SU-DHL-6 (cell line): Measurements from ENCODE around the gene DOCK6.

Experiments used
- H2AFZ ChIP-seq: fragments of 200-600 bp; sonication (generic); 2 replicates; pipeline ENCODE4 v1.6.1; 2014; ENCODE audit warnings: low read depth, mild to moderate bottlenecking, moderate library complexity, mixed read lengths, antibody characterized with exemption, low read length; ENCODE audit not compliant: severe bottlenecking
- H3F3A ChIP-seq: fragments of 200-600 bp; shearing (Covaris generic); 2 replicates; pipeline ENCODE4 v1.6.0; 2016; ENCODE audit warnings: antibody characterized with exemption, mild to moderate bottlenecking; ENCODE audit not compliant: insufficient read depth
- H3K27ac ChIP-seq: fragments of 200-600 bp; sonication (generic); 2 replicates; pipeline ENCODE4 v1.5.1; 2016; ENCODE audit warnings: low read depth, mild to moderate bottlenecking, low read length, moderate library complexity, mixed read lengths
- H3K27me3 ChIP-seq: fragments of 200-600 bp; sonication (generic), shearing (Covaris generic); 2 replicates; pipeline ENCODE4 v1.6.0; 2014; ENCODE audit warnings: mild to moderate bottlenecking, low read length
- H3K36me3 ChIP-seq: fragments of 200-600 bp; sonication (generic); 2 replicates; pipeline ENCODE4 v1.6.1; 2014; ENCODE audit warnings: mild to moderate bottlenecking, low read length, mixed read lengths
- H3K4me2 ChIP-seq: fragments of 300-600, 200-600 bp; shearing (Covaris generic), sonication (generic); 2 replicates; pipeline ENCODE4 v1.6.0; 2014; ENCODE audit warnings: low read length, low read depth, mild to moderate bottlenecking; ENCODE audit not compliant: poor library complexity, severe bottlenecking
- H3K4me3 ChIP-seq: fragments of 200-600 bp; sonication (generic); 2 replicates; pipeline ENCODE4 v1.5.1; 2014; ENCODE audit warnings: antibody characterized with exemption, low read length, mild to moderate bottlenecking, mixed read lengths; ENCODE audit not compliant: insufficient read depth, poor library complexity, severe bottlenecking
- H3K79me2 ChIP-seq: fragments of 200-600 bp; sonication (generic); 2 replicates; pipeline ENCODE4 v1.6.1; 2014; ENCODE audit warnings: mild to moderate bottlenecking, low read length, moderate library complexity; ENCODE audit not compliant: insufficient read depth
- H3K9ac ChIP-seq: fragments of 200-600 bp; sonication (generic); 2 replicates; pipeline ENCODE4 v1.7.0; 2014; ENCODE audit warnings: mild to moderate bottlenecking, low read length
- H3K9me2 ChIP-seq: fragments of 200-600 bp; sonication (generic); replicated peaks from 2 replicates; pipeline ENCODE4 v1.6.1; 2014; ENCODE audit warnings: low read length; ENCODE audit not compliant: insufficient read depth
- H3K9me3 ChIP-seq: fragments of 200-600 bp; sonication (generic); 2 replicates; pipeline ENCODE4 v1.6.1; 2014; ENCODE audit warnings: low read length, mixed read lengths; ENCODE audit not compliant: insufficient read depth
- H4K20me1 ChIP-seq: fragments of 200-600 bp; sonication (generic); 2 replicates; pipeline ENCODE4 v1.6.1; 2014; ENCODE audit warnings: low read depth, mild to moderate bottlenecking, antibody characterized with exemption, low read length, moderate library complexity, mixed read lengths
- CTCF ChIP-seq: fragments of 200-600 bp; sonication (generic); IDR thresholded peaks from one replicate; pipeline ENCODE4 v1.5.1; 2017; ENCODE audit warnings: antibody characterized with exemption, mild to moderate bottlenecking, low read length, moderate library complexity; ENCODE audit not compliant: insufficient read depth, poor library complexity, severe bottlenecking
- EZH2phosphoT487 ChIP-seq: fragments of 200-600 bp; sonication (generic), shearing (Covaris generic); conservative IDR thresholded peaks from 2 replicates; pipeline ENCODE4 v1.6.1; 2018; ENCODE audit warnings: mild to moderate bottlenecking, antibody characterized with exemption, low read length, moderate library complexity, mixed read lengths

The DOCK6 gene

GRCh38 chr19:11214387-11214786, 47.9 kb downstream of the DOCK6 start:
- Histone ChIP-seq H3K27me3 (no peaks in the 10 kb centered on the region), H3K79me2 (no peaks in the 10 kb centered on the region), H3F3A (no peaks in the 10 kb centered on the region), H3K9me2 (no peaks in the 10 kb centered on the region), H3K4me3 (no peak overlapping the region), H3K9ac (no peak overlapping the region), H4K20me1 (no peaks in the 10 kb centered on the region), H3K9me3 (no peaks in the 10 kb centered on the region), H2AFZ (no peak overlapping the region), H3K36me3 (no peaks in the 10 kb centered on the region), H3K27ac (no peak overlapping the region), H3K4me2 (no peak overlapping the region)
- no peak for TF ChIP-seq CTCF
- TF ChIP-seq EZH2phosphoT487: no peak

GRCh38 chr19:11210656-11210928, 51.7 kb downstream of the DOCK6 start:
- TF ChIP-seq EZH2phosphoT487: no peak
- no peak for TF ChIP-seq CTCF
- Histone ChIP-seq H3K27me3 (no peaks in the 10 kb centered on the region), H2AFZ (no peak overlapping the region), H3K27ac (no peak overlapping the region), H3K9me2 (no peaks in the 10 kb centered on the region), H3K9ac (no peak overlapping the region), H3K36me3 (no peaks in the 10 kb centered on the region), H3K9me3 (no peaks in the 10 kb centered on the region), H3K4me2 (no peak overlapping the region), H3K4me3 (no peak overlapping the region), H3F3A (0 out of 2 replicates have a peak, but pooled peaks cover 4% of the 10 kb centered on the region), H4K20me1 (no peaks in the 10 kb centered on the region), H3K79me2 (no peaks in the 10 kb centered on the region)

- H4K20me1 ChIP-seq: no peaks in the 10 kb centered on the region
- H3F3A ChIP-seq: 0 out of 2 replicates have a peak, but pooled peaks cover 4% of the 10 kb centered on the region
- H3K4me3 ChIP-seq: no peak overlapping the region
- H3K9me2 ChIP-seq: no peaks in the 10 kb centered on the region
- no peaks in the 10 kb centered on the region for H3K79me2 ChIP-seq
- H3K4me2 ChIP-seq: no peak overlapping the region
- H2AFZ ChIP-seq: no peak overlapping the region
- no peak overlapping the region for H3K27ac ChIP-seq
- H3K36me3 ChIP-seq: no peaks in the 10 kb centered on the region
- H3K9ac ChIP-seq: no peak overlapping the region
- TF ChIP-seq EZH2phosphoT487 (no peak), CTCF (no peak)
- no peaks in the 10 kb centered on the region for H3K9me3 ChIP-seq
- H3K27me3 ChIP-seq: no peaks in the 10 kb centered on the region
These were observed 52.3 kb downstream of the DOCK6 start for GRCh38 chr19:11209839-11210655.
